Measurements from ENCODE around the gene CDC42BPG. TPM values are rescaled to one million over a fixed set of nuclear protein-coding genes. Genes with fewer than 3 reads are reported as not detected.

The CDC42BPG gene
- total RNA-seq, 2 donors from 2014 or later, result 44.5 to 45.5 TPM

- DNase-seq (no peak), ATAC-seq (peak; percentile 1)
- intact Hi-C loops (cut with DNase I, micrococcal nuclease), result no loop called here
Observed at GRCh38 chr11:64843686-64844329, 645 bp downstream of the CDC42BPG start.

GRCh38 chr11:64842851-64843685 lies 1.4 kb downstream of the CDC42BPG start:
- intact Hi-C loops (cut with DNase I, micrococcal nuclease), result no loop called here
- ATAC-seq, result peak; percentile 66
- peak; percentile 84 to 92 for DNase-seq

GRCh38 chr11:64842366-64842759 lies 2.1 kb downstream of the CDC42BPG start:
- intact Hi-C loops (cut with DNase I, micrococcal nuclease), result no loop called here
- ATAC-seq, result no peak
- no peak for DNase-seq

GRCh38 chr11:64841592-64842365 lies 2.7 kb downstream of the CDC42BPG start:
- ATAC-seq (no peak), DNase-seq (no peak)
- intact Hi-C loops (cut with DNase I, micrococcal nuclease), result no loop called here

GRCh38 chr11:64839887-64840782 lies 4.3 kb downstream of the CDC42BPG start:
- intact Hi-C loops (cut with DNase I, micrococcal nuclease), result no loop called here
- DNase-seq, result no peak
- ATAC-seq, result no peak

GRCh38 chr11:64839335-64839734 lies 5.1 kb downstream of the CDC42BPG start:
- no peak for DNase-seq
- no peak for ATAC-seq
- intact Hi-C loops (cut with DNase I, micrococcal nuclease), result no loop called here

- no peak for DNase-seq
- ATAC-seq, result no peak
- intact Hi-C loops (cut with DNase I, micrococcal nuclease), result no loop called here
Observed at GRCh38 chr11:64838600-64839334, 5.7 kb downstream of the CDC42BPG start.

GRCh38 chr11:64837887-64838351 lies 6.5 kb downstream of the CDC42BPG start:
- no peak for ATAC-seq
- no peak for DNase-seq
- intact Hi-C loops (cut with DNase I, micrococcal nuclease), result no loop called here

- intact Hi-C loops (cut with DNase I, micrococcal nuclease), result no loop called here
- DNase-seq (no peak), ATAC-seq (no peak)
Observed at GRCh38 chr11:64836448-64837072, 7.9 kb downstream of the CDC42BPG start.

GRCh38 chr11:64835616-64836447 lies 8.6 kb downstream of the CDC42BPG start:
- intact Hi-C loops (cut with DNase I, micrococcal nuclease), result no loop called here
- peak; percentile 3 for ATAC-seq
- no peak for DNase-seq

GRCh38 chr11:64834723-64835615 lies 9.5 kb downstream of the CDC42BPG start:
- intact Hi-C loops (cut with DNase I, micrococcal nuclease), result no loop called here
- ATAC-seq (peak; percentile 76), DNase-seq (peak in 1 of 2 donors; percentile 66)

GRCh38 chr11:64834031-64834722 lies 10.3 kb downstream of the CDC42BPG start:
- DNase-seq (no peak), ATAC-seq (no peak)
- intact Hi-C loops (cut with DNase I, micrococcal nuclease), result no loop called here

- ATAC-seq (no peak), DNase-seq (no peak)
- intact Hi-C loops (cut with DNase I, micrococcal nuclease), result no loop called here
Observed at GRCh38 chr11:64833509-64833908, 10.9 kb downstream of the CDC42BPG start.

- ATAC-seq, result no peak
- intact Hi-C loops (cut with DNase I, micrococcal nuclease), result no loop called here
Observed at GRCh38 chr11:64833198-64833502, 11.3 kb downstream of the CDC42BPG start.

GRCh38 chr11:64832467-64833197 lies 11.8 kb downstream of the CDC42BPG start:
- intact Hi-C loops (cut with DNase I, micrococcal nuclease), result no loop called here
- no peak for DNase-seq
- no peak for ATAC-seq

More at GRCh38 chr11:64833198-64833502, 11.3 kb downstream of the CDC42BPG start:
- DNase-seq, result no peak
